SU-DHL-6 (cell line): ENCODE measurements around the gene LRRN3.
"Not testable (repeated sequence)": the region's sequence is repeated elsewhere in the genome, so short reads cannot be mapped to it uniquely, and the experiment has no call there.

ENCODE experiments used
- EZH2phosphoT487 ChIP-seq: fragments of 200-600 bp; sonication (generic), shearing (Covaris generic); conservative IDR thresholded peaks from 2 replicates; pipeline ENCODE4 v1.6.1; 2018; ENCODE audit warnings: mild to moderate bottlenecking, antibody characterized with exemption, low read length, moderate library complexity, mixed read lengths
- TF ChIP-seq, protein P1 (sequence below): fragments of 200-600 bp; sonication (generic); IDR thresholded peaks from one replicate; pipeline ENCODE4 v1.5.1; 2017; ENCODE audit warnings: antibody characterized with exemption, mild to moderate bottlenecking, low read length, moderate library complexity; ENCODE audit not compliant: insufficient read depth, poor library complexity, severe bottlenecking

DNA sequence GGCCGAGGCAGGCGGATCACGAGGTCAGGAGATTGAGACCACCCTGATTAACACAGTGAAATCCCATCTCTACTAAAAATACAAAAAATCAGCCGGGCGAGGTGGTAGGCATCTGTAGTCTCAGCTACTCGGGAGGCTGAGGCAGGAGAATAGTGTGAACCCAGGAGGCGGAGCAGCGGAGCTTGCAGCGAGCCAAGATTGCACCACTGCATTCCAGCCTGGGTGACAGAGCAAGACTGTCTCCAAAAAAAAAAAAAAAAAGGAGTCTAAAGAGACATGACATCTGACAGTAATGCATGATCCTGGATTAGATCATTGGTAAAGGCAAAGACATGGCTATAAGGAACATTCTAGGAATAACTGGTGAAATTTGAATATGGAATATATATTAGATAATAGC is 18.3 kb upstream of the LRRN3 start:
- TF ChIP-seq, protein P1, sequence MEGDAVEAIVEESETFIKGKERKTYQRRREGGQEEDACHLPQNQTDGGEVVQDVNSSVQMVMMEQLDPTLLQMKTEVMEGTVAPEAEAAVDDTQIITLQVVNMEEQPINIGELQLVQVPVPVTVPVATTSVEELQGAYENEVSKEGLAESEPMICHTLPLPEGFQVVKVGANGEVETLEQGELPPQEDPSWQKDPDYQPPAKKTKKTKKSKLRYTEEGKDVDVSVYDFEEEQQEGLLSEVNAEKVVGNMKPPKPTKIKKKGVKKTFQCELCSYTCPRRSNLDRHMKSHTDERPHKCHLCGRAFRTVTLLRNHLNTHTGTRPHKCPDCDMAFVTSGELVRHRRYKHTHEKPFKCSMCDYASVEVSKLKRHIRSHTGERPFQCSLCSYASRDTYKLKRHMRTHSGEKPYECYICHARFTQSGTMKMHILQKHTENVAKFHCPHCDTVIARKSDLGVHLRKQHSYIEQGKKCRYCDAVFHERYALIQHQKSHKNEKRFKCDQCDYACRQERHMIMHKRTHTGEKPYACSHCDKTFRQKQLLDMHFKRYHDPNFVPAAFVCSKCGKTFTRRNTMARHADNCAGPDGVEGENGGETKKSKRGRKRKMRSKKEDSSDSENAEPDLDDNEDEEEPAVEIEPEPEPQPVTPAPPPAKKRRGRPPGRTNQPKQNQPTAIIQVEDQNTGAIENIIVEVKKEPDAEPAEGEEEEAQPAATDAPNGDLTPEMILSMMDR = not testable (repeated sequence)
- TF ChIP-seq EZH2phosphoT487 = not testable (repeated sequence)
